Measurements from ENCODE around the gene SLC25A5.

DNA sequence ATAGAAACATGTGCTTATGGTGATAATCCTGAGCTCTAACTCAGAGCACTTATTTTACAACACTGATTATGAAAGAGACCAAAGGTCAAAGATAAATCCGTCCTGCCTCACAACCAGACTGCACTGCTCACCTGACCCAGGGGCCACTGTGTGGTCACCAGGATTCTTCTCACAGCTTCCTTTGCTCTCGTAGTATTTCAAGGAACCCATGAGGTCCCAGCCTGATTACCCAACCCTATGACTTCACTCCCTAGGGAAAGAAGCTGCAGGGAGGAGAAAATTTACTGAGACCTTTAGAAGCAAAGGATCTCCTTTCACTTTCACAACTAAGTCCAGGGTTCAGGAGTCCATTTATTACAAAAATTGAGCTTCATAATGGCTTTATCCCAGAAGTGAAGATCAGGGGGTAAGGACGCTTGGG lies 9.6 kb downstream of the SLC25A5 start:
- TF ChIP-seq POLR2A (IDR thresholded peaks at IDR 0.05; ENCODE audit: low read length) (no peak), GATA1 (IDR thresholded peaks at IDR 0.05; ENCODE audit: low read depth, low read length) (no peak)
